Parathyroid adenoma (tissue), 2 donors: ENCODE data around the gene KHK.

ENCODE experiments used
- H2AFZ ChIP-seq: fragments of 300-600 bp; sonication (generic); one replicate; pipeline ENCODE4 v1.7.0; 2017; ENCODE audit warnings: antibody characterized with exemption, mild to moderate bottlenecking
- H3K27ac ChIP-seq: fragments of 300-600 bp; sonication (generic); one replicate; pipeline ENCODE4 v1.7.0; 2017
- H3K27me3 ChIP-seq: fragments of 300-600 bp; sonication (generic); one replicate; pipeline ENCODE4 v1.7.0; 2017; ENCODE audit warnings: low read length; ENCODE audit not compliant: control insufficient read depth, insufficient read depth
- H3K36me3 ChIP-seq: fragments of 300-600 bp; sonication (generic); one replicate; pipeline ENCODE4 v1.7.0; 2017; ENCODE audit warnings: low read length; ENCODE audit not compliant: control insufficient read depth, insufficient read depth
- H3K4me1 ChIP-seq: fragments of 300-600 bp; sonication (generic); one replicate; pipeline ENCODE4 v1.7.0; 2017; ENCODE audit warnings: control low read depth
- H3K4me2 ChIP-seq: fragments of 300-600 bp; sonication (generic); one replicate; pipeline ENCODE4 v1.7.0; 2017; ENCODE audit warnings: low read length
- H3K4me3 ChIP-seq: fragments of 300-600 bp; sonication (generic); one replicate; pipeline ENCODE4 v1.7.0; 2017; ENCODE audit warnings: low read depth, low read length
- H3K79me2 ChIP-seq: fragments of 300-600 bp; sonication (generic); one replicate; pipeline ENCODE4 v1.7.0; 2017; ENCODE audit warnings: control low read depth
- H3K9ac ChIP-seq: fragments of 300-600 bp; sonication (generic); one replicate; pipeline ENCODE4 v1.7.0; 2017; ENCODE audit warnings: mild to moderate bottlenecking
- H3K9me3 ChIP-seq: fragments of 300-600 bp; sonication (generic); one replicate; pipeline ENCODE4 v1.7.0; 2017; ENCODE audit warnings: low read length; ENCODE audit not compliant: control insufficient read depth
- CTCF ChIP-seq: fragments of 300-600 bp; sonication (generic); IDR thresholded peaks from one replicate; pipeline ENCODE4 v1.7.0; 2017; ENCODE audit warnings: antibody characterized with exemption, mild to moderate bottlenecking
- donor health status: primary hyperparathyroidism.

KHK gene

GRCh38 chr2:27039871-27040270, 46.7 kb upstream of the KHK start:
- Histone ChIP-seq H3K27ac (no peak overlapping the region), H2AFZ (no peak overlapping the region), H3K79me2 (no peaks in the 10 kb centered on the region), H3K4me2 (no peak overlapping the region), H3K9me3 (no peaks in the 10 kb centered on the region), H3K4me1 (peaks cover 14% of the 10 kb centered on the region), H3K4me3 (no peak overlapping the region), H3K36me3 (no peaks in the 10 kb centered on the region), H3K27me3 (no peaks in the 10 kb centered on the region), H3K9ac (no peak overlapping the region)
- no peak for TF ChIP-seq CTCF

GRCh38 chr2:27040282-27040681, 46.3 kb upstream of the KHK start:
- no peak for TF ChIP-seq CTCF

GRCh38 chr2:27041752-27042151, 44.8 kb upstream of the KHK start:
- no peaks in the 10 kb centered on the region for H3K79me2 ChIP-seq
- peak overlapping the region; percentile 50 for H3K4me2 ChIP-seq

More at GRCh38 chr2:27040282-27040681, 46.3 kb upstream of the KHK start:
- no peak overlapping the region for H3K27ac ChIP-seq
- no peak overlapping the region for H3K4me3 ChIP-seq
- no peak overlapping the region for H2AFZ ChIP-seq
- no peaks in the 10 kb centered on the region for H3K27me3 ChIP-seq
- H3K9me3 ChIP-seq, result no peaks in the 10 kb centered on the region
- H3K36me3 ChIP-seq, result no peaks in the 10 kb centered on the region
- no peak overlapping the region for H3K9ac ChIP-seq
- H3K4me2 ChIP-seq, result no peak overlapping the region
- no peaks in the 10 kb centered on the region for H3K79me2 ChIP-seq
- H3K4me1 ChIP-seq, result peaks cover 14% of the 10 kb centered on the region

DNA sequence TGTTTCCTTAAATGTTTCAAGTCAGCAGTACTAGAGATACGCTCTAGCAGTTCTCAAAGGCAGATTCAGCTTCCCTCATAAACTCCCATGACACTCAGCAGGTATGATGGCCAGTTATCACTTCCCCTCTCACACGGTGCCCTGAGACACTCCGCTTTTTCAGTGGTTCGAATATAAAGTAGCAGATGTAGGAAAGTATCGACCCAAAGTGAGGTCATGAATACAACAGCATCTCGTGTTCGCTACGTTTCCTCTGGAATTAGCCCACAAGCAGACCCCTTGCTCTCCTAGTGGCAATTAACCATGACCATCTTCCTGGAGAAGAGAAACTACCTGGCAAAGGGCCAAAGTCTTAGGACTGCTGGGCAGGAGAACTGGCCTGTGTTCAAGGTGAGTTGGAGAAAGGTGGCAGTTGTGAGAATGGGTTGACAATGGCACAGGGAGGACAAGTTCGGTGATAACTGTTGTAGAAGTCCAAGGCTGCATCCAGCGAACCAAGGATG, 44.4 kb upstream of the KHK start:
- Histone ChIP-seq H3K9me3 (no peaks in the 10 kb centered on the region), H3K9ac (no peak overlapping the region), H2AFZ (peak overlapping the region; percentile 26), H3K4me2 (peak overlapping the region; percentile 50), H3K79me2 (no peaks in the 10 kb centered on the region), H3K4me3 (peak overlapping the region; percentile 23), H3K36me3 (no peaks in the 10 kb centered on the region), H3K4me1 (peaks cover 14% of the 10 kb centered on the region), H3K27me3 (no peaks in the 10 kb centered on the region), H3K27ac (peak overlapping the region; percentile 72)
- TF ChIP-seq CTCF, result no peak

More at GRCh38 chr2:27041752-27042151, 44.8 kb upstream of the KHK start:
- H3K9me3 ChIP-seq, result no peaks in the 10 kb centered on the region
- H3K4me1 ChIP-seq, result peaks cover 14% of the 10 kb centered on the region
- no peak for TF ChIP-seq CTCF
- peak overlapping the region; percentile 26 for H2AFZ ChIP-seq
- H3K36me3 ChIP-seq, result no peaks in the 10 kb centered on the region
- no peaks in the 10 kb centered on the region for H3K27me3 ChIP-seq
- peak overlapping the region; percentile 23 for H3K4me3 ChIP-seq
- H3K27ac ChIP-seq, result peak overlapping the region; percentile 72
- H3K9ac ChIP-seq, result no peak overlapping the region

DNA sequence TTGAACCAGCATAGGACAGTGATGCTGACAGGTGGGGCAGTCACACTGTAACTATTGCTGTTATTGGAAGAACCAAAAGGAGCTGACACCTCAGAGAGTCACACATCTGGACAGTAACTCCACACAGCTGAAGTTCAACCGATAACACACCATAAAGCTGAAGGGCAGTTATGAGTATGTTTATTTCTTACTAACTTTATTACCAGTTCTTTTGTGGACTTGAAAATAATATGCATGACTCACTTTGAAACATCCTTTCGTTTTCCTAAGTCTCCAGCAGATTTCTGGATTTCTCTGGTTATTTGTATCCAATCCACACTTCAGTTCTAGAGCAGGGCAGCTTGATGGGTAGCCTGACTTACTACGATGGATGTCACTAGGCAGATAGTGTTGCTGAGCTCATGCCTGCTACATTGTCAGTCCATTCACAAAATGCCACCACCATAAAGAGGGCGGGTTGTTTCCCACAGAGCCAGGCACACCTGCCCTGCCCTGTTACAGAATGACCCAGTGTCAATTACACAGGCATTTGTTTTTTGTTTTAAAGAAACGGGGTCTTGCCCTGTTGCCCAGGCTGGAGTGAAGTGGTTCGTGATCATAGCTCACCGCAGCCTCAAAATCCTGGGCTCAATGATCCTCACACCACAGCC, 43.5 kb upstream of the KHK start:
- no peak for TF ChIP-seq CTCF
- Histone ChIP-seq H3K4me3 (no peak overlapping the region), H3K79me2 (no peaks in the 10 kb centered on the region), H3K36me3 (no peaks in the 10 kb centered on the region), H3K4me1 (peaks cover 14% of the 10 kb centered on the region), H3K9me3 (no peaks in the 10 kb centered on the region), H3K27ac (no peak overlapping the region), H3K4me2 (no peak overlapping the region), H3K27me3 (no peaks in the 10 kb centered on the region), H3K9ac (no peak overlapping the region), H2AFZ (no peak overlapping the region)
